Kidney (tissue), 14 donors: ENCODE measurements around the gene MECR. TPM values are rescaled to one million over a fixed set of nuclear protein-coding genes. Genes with fewer than 3 reads are reported as not detected.

ENCODE experiments used
- DNase-seq, 5 donors: peaks; one replicate each; pipeline ENCODE4 v3.0.0-alpha.2; 2013 to 2020
- FAIRE-seq: peaks from 2 replicates; lab custom pipeline; 2012; peaks lifted over from hg19 to GRCh38; lab: Jason Lieb, UNC
- H3K27ac ChIP-seq, 2 donors: one replicate each; pipeline ENCODE4 v1.7.0; 2013; ENCODE audit warnings: low read depth in 2 of 2, low read length in 2 of 2, inconsistent platforms in 1 of 2
- H3K27me3 ChIP-seq: one replicate; pipeline ENCODE4 v1.7.1; 2013; ENCODE audit warnings: low read length, inconsistent platforms; ENCODE audit not compliant: control insufficient read depth, insufficient read depth
- H3K36me3 ChIP-seq, 3 donors: one replicate each; pipeline versions ENCODE4 v1.7.0 to v1.7.1; 2013; ENCODE audit warnings: low read length in 3 of 3, control low read depth in 1 of 3, inconsistent platforms in 1 of 3; ENCODE audit not compliant: insufficient read depth in 3 of 3, control insufficient read depth in 2 of 3
- H3K4me1 ChIP-seq, 3 donors: one replicate each; pipeline versions ENCODE4 v1.7.0 to v1.7.1; 2013; ENCODE audit warnings: low read length in 3 of 3, inconsistent platforms in 1 of 3, low read depth in 1 of 3; ENCODE audit not compliant: control insufficient read depth in 2 of 3, insufficient read depth in 2 of 3
- H3K4me3 ChIP-seq, 3 donors: one replicate each; pipeline versions ENCODE4 v1.7.0 to v1.8.1; 2013; ENCODE audit warnings: low read length in 3 of 3, control low read depth in 1 of 3, inconsistent platforms in 1 of 3
- H3K9ac ChIP-seq, 3 donors: one replicate each; pipeline versions ENCODE4 v1.7.0 to v1.7.1; 2013; ENCODE audit warnings: low read length in 3 of 3, control low read depth in 1 of 3, inconsistent platforms in 1 of 3
- H3K9me3 ChIP-seq, 3 donors: one replicate each; pipeline versions ENCODE4 v1.7.0 to v1.7.1; 2013; ENCODE audit warnings: low read length in 3 of 3, control low read depth in 1 of 3, inconsistent platforms in 1 of 3; ENCODE audit not compliant: control insufficient read depth in 2 of 3, insufficient read depth in 1 of 3
- intact Hi-C: fragments of 100-400 bp; cut with DNase I; formaldehyde crosslinking; loops from one replicate; pipeline ENCODE4 v1.11.1; 2022
- polyA plus RNA-seq: library from polyadenylated mRNA; stranded (reverse); fragments of 350-450 nt; fragmentation: Illumina TruSeq; extraction: RNeasy Lipid Tissue Mini Kit (QIAGEN cat#74804); gene quantifications from one replicate; pipeline ENCODE4 v1.2.3, GENCODE V29; 2014; ENCODE audit warnings: low read depth, low replicate concordance; ENCODE audit not compliant: insufficient read depth
- total RNA-seq: library from RNA; stranded (reverse); fragmentation: NEBNext Ultra II Directional; extraction: Animal tissue kit (Norgen Biotek cat#: 25700); gene quantifications from one replicate; pipeline ENCODE4 v1.2.1, GENCODE V29; 2021
- TF ChIP-seq, protein P1 (sequence below): IDR thresholded peaks from 3 replicates; pipeline ENCODE4 v1.5.1; 2012; ENCODE audit warnings: mild to moderate bottlenecking, moderate library complexity, borderline replicate concordance; ENCODE audit not compliant: insufficient read depth; ENCODE audit errors: extremely low read depth
- donor health status: control.
- donor health status: control.
- donor health status: control.
- donor health status: control.
- donor health status: control.
- donor health status: DM: yes; HTN: yes; CAD: no.
- donor health status: Normal renal cell carcinoma (clear cell type).

The MECR gene
- total and polyA plus RNA-seq, 2 donors from 2014 or later: 27.7 to 42.6 TPM

DNA sequence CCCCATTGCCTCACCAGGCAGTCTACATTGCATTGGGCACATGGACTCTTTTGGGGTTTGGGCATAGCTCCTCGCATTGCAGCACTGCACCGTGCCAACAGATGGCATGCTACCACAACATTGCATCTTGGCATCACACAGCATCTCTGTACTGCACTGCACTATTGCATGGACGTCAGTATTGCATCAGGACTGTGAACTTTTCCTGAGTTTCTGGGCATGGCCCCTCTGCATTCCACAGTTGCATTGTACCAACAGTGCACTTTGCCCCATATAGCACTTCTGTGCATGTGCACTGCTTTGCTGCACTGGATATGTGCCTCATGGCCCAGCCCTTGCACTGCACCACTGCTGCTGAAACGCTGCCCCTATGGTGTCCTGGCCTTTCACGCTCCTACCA is 15.1 kb upstream of the MECR start:
- FAIRE-seq (no peak), DNase-seq (peak in 4 of 5 donors; percentile 29 to 68 (median 46))
- Histone ChIP-seq H3K9me3 (no peaks in the 10 kb centered on the region), H3K4me1 (no peaks in the 10 kb centered on the region), H3K36me3 (no peaks in the 10 kb centered on the region), H3K27me3 (no peaks in the 10 kb centered on the region), H3K4me3 (no peak overlapping the region), H3K27ac (no peak overlapping the region), H3K9ac (no peak overlapping the region)
- TF ChIP-seq, protein P1, sequence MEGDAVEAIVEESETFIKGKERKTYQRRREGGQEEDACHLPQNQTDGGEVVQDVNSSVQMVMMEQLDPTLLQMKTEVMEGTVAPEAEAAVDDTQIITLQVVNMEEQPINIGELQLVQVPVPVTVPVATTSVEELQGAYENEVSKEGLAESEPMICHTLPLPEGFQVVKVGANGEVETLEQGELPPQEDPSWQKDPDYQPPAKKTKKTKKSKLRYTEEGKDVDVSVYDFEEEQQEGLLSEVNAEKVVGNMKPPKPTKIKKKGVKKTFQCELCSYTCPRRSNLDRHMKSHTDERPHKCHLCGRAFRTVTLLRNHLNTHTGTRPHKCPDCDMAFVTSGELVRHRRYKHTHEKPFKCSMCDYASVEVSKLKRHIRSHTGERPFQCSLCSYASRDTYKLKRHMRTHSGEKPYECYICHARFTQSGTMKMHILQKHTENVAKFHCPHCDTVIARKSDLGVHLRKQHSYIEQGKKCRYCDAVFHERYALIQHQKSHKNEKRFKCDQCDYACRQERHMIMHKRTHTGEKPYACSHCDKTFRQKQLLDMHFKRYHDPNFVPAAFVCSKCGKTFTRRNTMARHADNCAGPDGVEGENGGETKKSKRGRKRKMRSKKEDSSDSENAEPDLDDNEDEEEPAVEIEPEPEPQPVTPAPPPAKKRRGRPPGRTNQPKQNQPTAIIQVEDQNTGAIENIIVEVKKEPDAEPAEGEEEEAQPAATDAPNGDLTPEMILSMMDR: peak; percentile 46
- intact Hi-C loops: no loop called here

DNA sequence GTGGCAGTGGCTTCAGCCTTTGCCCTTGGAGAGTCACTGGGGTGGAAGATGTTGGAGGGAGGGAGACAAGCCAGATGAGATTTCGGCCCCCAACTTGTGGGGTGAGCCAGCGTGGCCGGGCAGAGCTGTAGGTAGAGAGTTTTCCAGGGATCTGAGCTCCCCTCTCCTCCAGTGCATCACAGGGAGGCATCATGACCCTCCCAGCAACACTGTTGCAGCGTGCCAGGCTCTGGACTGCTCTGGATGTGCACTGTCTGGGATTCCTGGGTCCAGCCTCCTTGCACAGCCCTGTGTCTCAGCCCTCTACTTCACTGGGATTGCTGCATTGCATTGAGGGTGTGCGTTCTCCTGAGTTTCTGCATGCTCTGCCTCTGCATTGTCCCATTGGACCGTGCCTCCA is 14.5 kb upstream of the MECR start:
- H3K27ac ChIP-seq: no peak overlapping the region
- no peaks in the 10 kb centered on the region for H3K4me1 ChIP-seq
- intact Hi-C loops: no loop called here
- no peak overlapping the region for H3K9ac ChIP-seq
- no peak overlapping the region for H3K4me3 ChIP-seq
- FAIRE-seq (no peak), DNase-seq (peak in 1 of 5 donors; percentile 34)
- H3K27me3 ChIP-seq: no peaks in the 10 kb centered on the region
- no peaks in the 10 kb centered on the region for H3K36me3 ChIP-seq
- TF ChIP-seq, protein P1: no peak
- no peaks in the 10 kb centered on the region for H3K9me3 ChIP-seq

DNA sequence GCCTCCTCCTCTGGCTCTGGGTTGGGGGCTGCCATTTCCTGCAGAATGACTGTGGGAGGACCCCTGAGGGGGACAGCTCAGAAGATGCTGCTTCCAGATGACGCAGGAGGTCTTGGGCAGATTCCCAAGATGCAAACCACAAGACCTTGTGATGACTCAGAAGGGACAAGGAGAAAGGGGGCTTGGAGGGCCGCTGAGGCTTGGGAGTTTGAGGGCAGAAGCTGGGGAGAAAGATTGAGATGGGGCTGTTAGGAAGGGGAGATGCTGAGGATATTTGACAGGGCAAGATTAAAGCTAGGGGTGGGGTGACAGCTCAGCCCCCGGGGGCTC is 13.1 kb upstream of the MECR start:
- intact Hi-C loops: no loop called here
- TF ChIP-seq, protein P1: no peak

More for the DNA sequence above, 13.1 kb upstream of the MECR start:
- H3K9ac ChIP-seq: no peak overlapping the region
- no peak for FAIRE-seq
- H3K36me3 ChIP-seq: no peaks in the 10 kb centered on the region
- H3K4me3 ChIP-seq: no peak overlapping the region
- peak in 1 of 5 donors; percentile 32 for DNase-seq
- no peaks in the 10 kb centered on the region for H3K27me3 ChIP-seq
- no peak overlapping the region for H3K27ac ChIP-seq
- H3K4me1 ChIP-seq: no peaks in the 10 kb centered on the region
- H3K9me3 ChIP-seq: no peaks in the 10 kb centered on the region
